H1 (cell line): ENCODE data around the gene COL28A1. TPM values are rescaled to one million over a fixed set of nuclear protein-coding genes. Genes with fewer than 3 reads are reported as not detected.

ENCODE experiments used
- CTCF ChIA-PET: fragments of 300-600 bp; sonication (Branson Sonifier 250); formaldehyde crosslinking; loops from one replicate; lab custom pipeline; 2021; ENCODE audit not compliant: partially characterized antibody; lab: Charles Lee
- POLR2A ChIA-PET: fragments of 300-600 bp; sonication (Branson Sonifier 250); formaldehyde crosslinking; loops from one replicate; lab custom pipeline; 2021; ENCODE audit warnings: inconsistent platforms; ENCODE audit not compliant: partially characterized antibody; lab: Charles Lee
- DNase-seq, 2 experiments: peaks; one replicate each; pipeline versions ENCODE4 v3.0.0 to v3.0.0-alpha.2; 2010 to 2022; ENCODE audit warnings: low spot score in 2 of 2, low read depth in 1 of 2, mixed read lengths in 1 of 2
- FAIRE-seq: peaks from 2 replicates; lab custom pipeline; 2011; peaks lifted over from hg19 to GRCh38; lab: Jason Lieb, UNC
- H2AFZ ChIP-seq: 2 replicates; pipeline ENCODE4 v1.8.1; 2012; ENCODE audit warnings: low read length, inconsistent platforms
- H2AK5ac ChIP-seq: 2 replicates; pipeline ENCODE4 v1.6.1; 2013; ENCODE audit warnings: low read depth, low read length
- H2BK120ac ChIP-seq: replicated peaks from 2 replicates; pipeline ENCODE3; 2013; ENCODE audit warnings: low read depth, low read length, inconsistent platforms
- H2BK12ac ChIP-seq: 2 replicates; pipeline ENCODE4 v1.6.1; 2013; ENCODE audit warnings: low read depth, low read length
- H2BK15ac ChIP-seq: 2 replicates; pipeline ENCODE4 v1.6.1; 2013; ENCODE audit warnings: low read length
- H2BK20ac ChIP-seq: 2 replicates; pipeline ENCODE4 v1.6.1; 2013; ENCODE audit warnings: low read length
- H2BK5ac ChIP-seq: 2 replicates; pipeline ENCODE4 v1.6.1; 2013; ENCODE audit warnings: low read depth, low read length
- H3K14ac ChIP-seq: 2 replicates; pipeline ENCODE4 v1.6.1; 2013; ENCODE audit warnings: inconsistent platforms; ENCODE audit not compliant: insufficient read length
- H3K18ac ChIP-seq: 2 replicates; pipeline ENCODE4 v1.6.1; 2013; ENCODE audit warnings: low read length; ENCODE audit errors: extremely low read depth
- H3K23ac ChIP-seq: 2 replicates; pipeline ENCODE4 v1.6.1; 2013; ENCODE audit warnings: inconsistent platforms; ENCODE audit not compliant: insufficient read length
- H3K23me2 ChIP-seq: 2 replicates; pipeline ENCODE4 v1.6.1; 2013; ENCODE audit warnings: low read depth, low read length
- H3K27ac ChIP-seq: 2 replicates; pipeline ENCODE4 v1.6.1; 2011; ENCODE audit warnings: low read depth, low read length, inconsistent platforms
- H3K27me3 ChIP-seq, 4 experiments: replicated peaks in 1 of 4; 1 replicate in 1 of 4; 2 replicates in 3 of 4; pipeline versions ENCODE4 v1.6.1 to v1.8.1; 2011 to 2013; ENCODE audit warnings: low read length in 3 of 4, mild to moderate bottlenecking in 3 of 4, inconsistent platforms in 2 of 4, mixed read lengths in 2 of 4, moderate library complexity in 1 of 4; ENCODE audit not compliant: control insufficient read depth in 3 of 4, insufficient read depth in 3 of 4; ENCODE audit errors: extremely low read depth in 1 of 4
- H3K36me3 ChIP-seq, 4 experiments: 2 replicates each; pipeline versions ENCODE4 v1.6.1 to v1.8.1; 2011 to 2013; ENCODE audit warnings: mild to moderate bottlenecking in 4 of 4, low read length in 3 of 4, moderate library complexity in 2 of 4, control low read depth in 1 of 4, inconsistent platforms in 1 of 4; ENCODE audit not compliant: insufficient read depth in 4 of 4, control insufficient read depth in 2 of 4
- H3K4ac ChIP-seq: replicated peaks from 2 replicates; pipeline ENCODE3; 2013; ENCODE audit warnings: low read length, low read depth, mixed read lengths, inconsistent platforms; ENCODE audit not compliant: insufficient read length
- H3K4me1 ChIP-seq, 4 experiments: replicated peaks in 1 of 4; 1 replicate in 1 of 4; 2 replicates in 3 of 4; pipeline versions ENCODE4 v1.6.1 to v1.8.1; 2011 to 2013; ENCODE audit warnings: low read length in 3 of 4, inconsistent platforms in 2 of 4, mixed read lengths in 1 of 4; ENCODE audit not compliant: insufficient read depth in 4 of 4, control insufficient read depth in 3 of 4
- H3K4me2 ChIP-seq, 2 experiments: 2 replicates each; pipeline versions ENCODE4 v1.6.1 to v1.8.1; 2011 to 2013; ENCODE audit warnings: low read depth in 2 of 2, low read length in 2 of 2, control low read depth in 1 of 2, inconsistent platforms in 1 of 2, mild to moderate bottlenecking in 1 of 2; ENCODE audit not compliant: insufficient read depth in 1 of 2
- H3K4me3 ChIP-seq, 4 experiments: fragments of 200-600, 300-600 bp in 1 of 4; sonication (generic), shearing (Covaris generic), sonication (Bioruptor Twin) in 1 of 4; 2 replicates each; pipeline versions ENCODE4 v1.5.1 to v1.8.1; 2011 to 2016; ENCODE audit warnings: low read length in 4 of 4, low read depth in 3 of 4, control low read depth in 2 of 4, inconsistent platforms in 2 of 4, mild to moderate bottlenecking in 2 of 4, mixed read lengths in 1 of 4, moderate library complexity in 1 of 4; ENCODE audit not compliant: insufficient read depth in 2 of 4; ENCODE audit errors: extremely low read depth in 1 of 4
- H3K56ac ChIP-seq: replicated peaks from 2 replicates; pipeline ENCODE3; 2013; ENCODE audit warnings: low read depth, mild to moderate bottlenecking, mixed read lengths, low read length, inconsistent platforms; ENCODE audit not compliant: insufficient read length
- H3K79me1 ChIP-seq: 2 replicates; pipeline ENCODE4 v1.6.1; 2013; ENCODE audit warnings: low read depth, low read length, control low read depth
- H3K79me2 ChIP-seq, 2 experiments: 2 replicates each; pipeline versions ENCODE4 v1.6.1 to v1.8.1; 2012 to 2013; ENCODE audit warnings: low read length in 2 of 2, mild to moderate bottlenecking in 2 of 2, inconsistent platforms in 1 of 2; ENCODE audit not compliant: insufficient read depth in 2 of 2, control insufficient read depth in 1 of 2
- H3K9ac ChIP-seq, 4 experiments: replicated peaks in 1 of 4; 1 replicate in 1 of 4; 2 replicates in 3 of 4; pipeline versions ENCODE4 v1.6.1 to v1.8.1; 2011 to 2013; ENCODE audit warnings: low read depth in 3 of 4, low read length in 3 of 4, control low read depth in 2 of 4, mild to moderate bottlenecking in 2 of 4, moderate library complexity in 2 of 4, inconsistent platforms in 1 of 4; ENCODE audit errors: extremely low read depth in 1 of 4
- H3K9me3 ChIP-seq, 2 experiments: 2 replicates each; pipeline versions ENCODE4 v1.6.1 to v1.8.1; 2012 to 2013; ENCODE audit warnings: mild to moderate bottlenecking in 2 of 2, moderate library complexity in 2 of 2, control low read depth in 1 of 2, inconsistent platforms in 1 of 2, low read depth in 1 of 2, low read length in 1 of 2, mixed read lengths in 1 of 2; ENCODE audit not compliant: insufficient read depth in 2 of 2
- H4K20me1 ChIP-seq, 2 experiments: replicated peaks in 1 of 2; 2 replicates each; pipeline versions ENCODE3 to v1.8.1; 2011 to 2013; ENCODE audit warnings: inconsistent platforms in 2 of 2, low read length in 2 of 2, mild to moderate bottlenecking in 1 of 2; ENCODE audit not compliant: insufficient read depth in 2 of 2, control insufficient read depth in 1 of 2
- H4K5ac ChIP-seq: 2 replicates; pipeline ENCODE4 v1.6.1; 2013; ENCODE audit warnings: low read length, low read depth, mixed read lengths, inconsistent platforms; ENCODE audit not compliant: insufficient read length
- H4K8ac ChIP-seq: 2 replicates; pipeline ENCODE4 v1.8.0; 2013; ENCODE audit warnings: mild to moderate bottlenecking, moderate library complexity, low read length, inconsistent platforms; ENCODE audit not compliant: insufficient read depth; ENCODE audit errors: extremely low read depth
- H4K91ac ChIP-seq: replicated peaks from 2 replicates; pipeline ENCODE3; 2013; ENCODE audit warnings: low read length, mixed read lengths, inconsistent platforms; ENCODE audit not compliant: insufficient read length
- SIRT6 ChIP-seq: IDR thresholded peaks from one replicate; pipeline ENCODE4 v1.7.1; 2012; ENCODE audit warnings: low read length, inconsistent platforms
- ZNF274 ChIP-seq: IDR thresholded peaks from 2 replicates; pipeline ENCODE4 v1.7.0; 2012; ENCODE audit warnings: low read length, borderline replicate concordance; ENCODE audit errors: extremely low read depth
- whole genome bisulfite sequencing, 2 experiments: shearing (Covaris generic) in 1 of 2; methylation state at CpG; one replicate each; pipeline versions ENCODE4 v1.1.6 to v1.1.7; 2013 to 2015; ENCODE audit warnings: low lambda C conversion rate in 2 of 2, mixed read lengths in 2 of 2, inconsistent platforms in 1 of 2, low coverage in 1 of 2, missing lambda C conversion rate in 1 of 2; ENCODE audit not compliant: insufficient replicate concordance in 2 of 2, insufficient coverage in 1 of 2, insufficient read length in 1 of 2; ENCODE audit errors: extremely low coverage in 1 of 2, missing lambda C conversion rate in 1 of 2; 5-methylcytosine and 5-hydroxymethylcytosine counted together
- polyA plus RNA-seq, 7 experiments: library from polyadenylated mRNA; depleted of rRNA in 3 of 7; stranded (reverse) in 5 of 7; unstranded in 2 of 7; fragments of >200 nt in 5 of 7; fragments of 200-250 nt in 2 of 7; gene quantifications; 1 replicate in 5 of 7; 2 replicates in 1 of 7; 4 replicates in 1 of 7; pipeline versions ENCODE4 v1.2.1 to v1.2.3, GENCODE V29; 2011 to 2013; ENCODE audit warnings: missing spikeins in 2 of 7, mixed read lengths in 2 of 7
- total RNA-seq: library from RNA; stranded (reverse); fragmentation: NEBNext Ultra II Directional; extraction: Animal tissue kit (Norgen Biotek cat#: 25700); gene quantifications from 2 replicates; pipeline ENCODE4 v1.2.1, GENCODE V29; 2021

Gene COL28A1
- total and polyA plus RNA-seq, 2 of the 8 experiments (the other 6 are each of a cell fraction or from before 2014, with no cell fraction given), result 0.22 to 0.38 TPM

DNA sequence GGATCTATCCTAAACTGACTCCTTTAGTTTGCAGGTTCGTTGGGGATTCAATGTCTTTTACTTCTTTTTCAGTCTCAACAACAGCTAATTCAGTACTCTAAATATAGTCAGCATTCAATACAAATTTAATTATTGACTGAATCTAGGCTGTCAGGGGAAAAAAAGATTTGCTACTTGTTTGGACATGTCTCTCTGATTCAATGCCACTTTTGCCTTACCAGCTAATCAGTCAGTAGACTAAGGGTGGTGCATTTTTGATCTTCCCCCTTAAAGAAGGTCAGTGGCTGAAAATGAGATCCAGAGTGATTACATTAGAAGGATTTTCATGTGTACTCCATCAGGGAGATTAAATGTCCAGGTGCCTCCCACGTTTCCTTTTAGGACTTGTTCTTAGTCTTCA lies 208.2 kb downstream of the COL28A1 start:
- no peaks in the 10 kb centered on the region for H3K23me2 ChIP-seq
- no peaks in the 10 kb centered on the region for H3K36me3 ChIP-seq
- H3K27ac ChIP-seq, result no peak overlapping the region
- H2BK15ac ChIP-seq, result no peak overlapping the region
- TF ChIP-seq ZNF274, result no peak
- TF ChIP-seq SIRT6, result no peak
- no peak overlapping the region for H2AK5ac ChIP-seq
- no peaks in the 10 kb centered on the region for H3K79me2 ChIP-seq
- H2AFZ ChIP-seq, result no peak overlapping the region
- no peak overlapping the region for H2BK120ac ChIP-seq
- no peak overlapping the region for H3K23ac ChIP-seq
- 73% methylated on average over 2 of the region's 2 CpGs; no CpG with 5 or more reads in 1 of the 2 experiments for WGBS, 2 experiments
- no peak overlapping the region for H4K91ac ChIP-seq
- H3K4me3 ChIP-seq, result no peak overlapping the region
- no peak overlapping the region for H4K5ac ChIP-seq
- ChIA-PET POLR2A (no interaction called here), CTCF (no interaction called here)
- H3K27me3 ChIP-seq, result no peaks in the 10 kb centered on the region
- no peak overlapping the region for H3K14ac ChIP-seq
- H3K4me2 ChIP-seq, result no peak overlapping the region
- FAIRE-seq (no peak), DNase-seq (no peak)
- H4K20me1 ChIP-seq, result no peaks in the 10 kb centered on the region
- no peak overlapping the region for H2BK12ac ChIP-seq
- no peak overlapping the region for H3K56ac ChIP-seq
- H3K9ac ChIP-seq, result no peak overlapping the region
- H3K9me3 ChIP-seq, result no peaks in the 10 kb centered on the region
- no peaks in the 10 kb centered on the region for H3K4me1 ChIP-seq
- no peak overlapping the region for H3K4ac ChIP-seq
- no peak overlapping the region for H2BK20ac ChIP-seq
- no peak overlapping the region for H4K8ac ChIP-seq
- no peak overlapping the region for H2BK5ac ChIP-seq
- H3K79me1 ChIP-seq, result no peaks in the 10 kb centered on the region
- H3K18ac ChIP-seq, result no peak overlapping the region
